Thymus (tissue), 14 donors: ENCODE measurements around the gene SAMD5. TPM values are rescaled to one million over a fixed set of nuclear protein-coding genes. Genes with fewer than 3 reads are reported as not detected.

Source experiments
- DNase-seq, 9 donors: peaks; one replicate each; pipeline ENCODE4 v3.0.0-alpha.2; 2013; ENCODE audit warnings: low spot score in 9 of 9, low read depth in 6 of 9, missing footprints in 1 of 9
- H3K27ac ChIP-seq, 2 donors: one replicate each; pipeline ENCODE4 v1.5.1; 2013; ENCODE audit warnings: control low read depth in 1 of 2, low read depth in 1 of 2, low read length in 1 of 2, mild to moderate bottlenecking in 1 of 2, moderate library complexity in 1 of 2
- H3K27me3 ChIP-seq, 2 donors: one replicate each; pipeline ENCODE4 v1.5.1; 2013; ENCODE audit warnings: low read length in 1 of 2; ENCODE audit not compliant: control insufficient read depth in 2 of 2, insufficient read depth in 1 of 2
- H3K36me3 ChIP-seq, 2 donors: one replicate each; pipeline ENCODE4 v1.5.1; 2013; ENCODE audit warnings: low read length in 1 of 2, mild to moderate bottlenecking in 1 of 2, moderate library complexity in 1 of 2; ENCODE audit not compliant: control insufficient read depth in 2 of 2, insufficient read depth in 2 of 2
- H3K4me1 ChIP-seq, 2 donors: one replicate each; pipeline ENCODE4 v1.5.1; 2013; ENCODE audit warnings: low read length in 2 of 2; ENCODE audit not compliant: control insufficient read depth in 2 of 2, insufficient read depth in 2 of 2
- H3K4me3 ChIP-seq, 2 donors: one replicate each; pipeline ENCODE4 v1.5.1; 2013; ENCODE audit warnings: low read length in 2 of 2, control low read depth in 1 of 2, mild to moderate bottlenecking in 1 of 2
- H3K9me3 ChIP-seq, 2 donors: one replicate each; pipeline ENCODE4 v1.5.1; 2013; ENCODE audit warnings: low read length in 1 of 2, mild to moderate bottlenecking in 1 of 2; ENCODE audit not compliant: control insufficient read depth in 2 of 2, insufficient read depth in 1 of 2
- WGBS: extraction: QIAGEN DNeasy Blood & Tissue Kit; methylation state at CpG from one replicate; pipeline ENCODE4 v1.1.7; 2013; 5-methylcytosine and 5-hydroxymethylcytosine counted together
- long read RNA-seq, 10 donors: transcript quantifications; one replicate each; lab custom pipeline, GENCODE V29; 2026
- polyA plus RNA-seq: library from polyadenylated mRNA; stranded (reverse); fragments of 200-250 nt; gene quantifications from one replicate; pipeline ENCODE4 v1.2.3, GENCODE V29; 2013
- total RNA-seq: library from RNA; stranded (reverse); fragments of 120-200 nt; gene quantifications from one replicate; pipeline ENCODE4 v1.2.4, GENCODE V29; 2013
- donor health status: healthy.

SAMD5 gene
- 0.42 TPM for total RNA-seq
- 1.2 TPM for polyA plus RNA-seq
- long read RNA-seq, donor 1, result 0 reads
- long read RNA-seq, donor 2, result 0 reads
- long read RNA-seq, donor 3, result 0 reads
- long read RNA-seq, donor 4, result 0 reads
- long read RNA-seq, donor 5, result 0 reads
- long read RNA-seq, donor 6, full-length matches to known transcripts, result 1 of 1 reads
- long read RNA-seq, donor 6, partial matches to known transcripts, result 0 of 1 reads
- long read RNA-seq, donor 6, other reads (novel, unspliced or antisense), result 0 of 1 reads
- long read RNA-seq, donor 7, result 0 reads
- long read RNA-seq, donor 8, result 0 reads
- long read RNA-seq, donor 9, result 0 reads
- long read RNA-seq, donor 10, result 0 reads

- 2% methylated on average over 90 of the region's 90 CpGs for WGBS
Observed at GRCh38 chr6:147508042-147508865, at the start of gene SAMD5. SAMD5 (plus strand) TSS chr6:147508690; CDS start chr6:147508929, 239 bp downstream.

DNA sequence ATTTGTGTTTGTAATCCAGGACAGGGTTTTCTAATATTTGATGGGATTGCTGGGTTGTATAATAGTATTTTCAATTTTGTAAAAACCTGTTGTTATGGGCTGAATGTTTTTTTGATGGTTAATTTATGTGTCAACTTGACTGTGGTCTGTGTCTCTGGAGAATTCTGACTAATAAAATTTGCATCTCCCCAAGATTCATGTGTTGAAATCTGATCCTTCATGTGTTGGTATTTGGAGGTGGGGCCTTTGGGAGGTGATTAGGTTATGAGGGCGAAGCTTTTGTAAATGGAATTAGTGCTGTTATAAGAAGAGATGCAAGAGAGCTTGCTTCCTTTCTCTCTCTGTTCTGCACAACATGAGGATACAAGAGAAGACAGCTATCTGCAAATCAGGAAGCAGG is 48.7 kb upstream of the SAMD5 start:
- 95% methylated on average over 1 of the region's 1 CpG for WGBS
- Histone ChIP-seq H3K27ac (no peak overlapping the region), H3K9me3 (no peaks in the 10 kb centered on the region), H3K27me3 (no peaks in the 10 kb centered on the region), H3K4me3 (no peak overlapping the region), H3K36me3 (no peaks in the 10 kb centered on the region), H3K4me1 (no peaks in the 10 kb centered on the region)
- DNase-seq, result no peak

More at GRCh38 chr6:147508042-147508865, at the start of gene SAMD5:
- Histone ChIP-seq H3K4me1 (peaks cover 0 to 14% of the 10 kb centered on the region in 2 donors), H3K27ac (no peak within 1 kb of the TSS), H3K36me3 (no peaks in the 10 kb centered on the region), H3K4me3 (peak within 1 kb of the TSS; percentile 8 to 22), H3K27me3 (peaks cover 41 to 74% of the 10 kb centered on the region in 2 donors), H3K9me3 (no peaks in the 10 kb centered on the region)
- DNase-seq, result peak in 1 of 9 donors; percentile 18

- no peaks in the 10 kb centered on the region for H3K27me3 ChIP-seq
- no peaks in the 10 kb centered on the region for H3K9me3 ChIP-seq
- no peak overlapping the region for H3K27ac ChIP-seq
- no peaks in the 10 kb centered on the region for H3K4me1 ChIP-seq
- whole genome bisulfite sequencing, result 89% methylated on average over 1 of the region's 1 CpG
- H3K4me3 ChIP-seq, result no peak overlapping the region
- DNase-seq, result no peak
- no peaks in the 10 kb centered on the region for H3K36me3 ChIP-seq
Observed at GRCh38 chr6:147463651-147464050, 44.8 kb upstream of the SAMD5 start.

GRCh38 chr6:147467428-147467827 is 41.1 kb upstream of the SAMD5 start:
- Histone ChIP-seq H3K27ac (no peak overlapping the region), H3K4me1 (no peaks in the 10 kb centered on the region), H3K4me3 (no peak overlapping the region), H3K36me3 (no peaks in the 10 kb centered on the region), H3K27me3 (no peaks in the 10 kb centered on the region), H3K9me3 (no peaks in the 10 kb centered on the region)
- DNase-seq, result no peak
- WGBS, result 43% methylated on average over 5 of the region's 5 CpGs

GRCh38 chr6:147467886-147468285 is 40.6 kb upstream of the SAMD5 start:
- WGBS, result 52% methylated on average over 2 of the region's 2 CpGs
- no peak overlapping the region for H3K27ac ChIP-seq
- H3K36me3 ChIP-seq, result no peaks in the 10 kb centered on the region
- no peak for DNase-seq
- H3K4me1 ChIP-seq, result no peaks in the 10 kb centered on the region
- no peaks in the 10 kb centered on the region for H3K9me3 ChIP-seq
- no peak overlapping the region for H3K4me3 ChIP-seq
- no peaks in the 10 kb centered on the region for H3K27me3 ChIP-seq

- H3K9me3 ChIP-seq, result no peaks in the 10 kb centered on the region
- WGBS, result 76% methylated on average over 2 of the region's 2 CpGs
- no peak overlapping the region for H3K4me3 ChIP-seq
- H3K36me3 ChIP-seq, result no peaks in the 10 kb centered on the region
- H3K27ac ChIP-seq, result no peak overlapping the region
- no peak for DNase-seq
- no peaks in the 10 kb centered on the region for H3K27me3 ChIP-seq
- no peaks in the 10 kb centered on the region for H3K4me1 ChIP-seq
Observed at GRCh38 chr6:147468634-147469033, 39.9 kb upstream of the SAMD5 start.

DNA sequence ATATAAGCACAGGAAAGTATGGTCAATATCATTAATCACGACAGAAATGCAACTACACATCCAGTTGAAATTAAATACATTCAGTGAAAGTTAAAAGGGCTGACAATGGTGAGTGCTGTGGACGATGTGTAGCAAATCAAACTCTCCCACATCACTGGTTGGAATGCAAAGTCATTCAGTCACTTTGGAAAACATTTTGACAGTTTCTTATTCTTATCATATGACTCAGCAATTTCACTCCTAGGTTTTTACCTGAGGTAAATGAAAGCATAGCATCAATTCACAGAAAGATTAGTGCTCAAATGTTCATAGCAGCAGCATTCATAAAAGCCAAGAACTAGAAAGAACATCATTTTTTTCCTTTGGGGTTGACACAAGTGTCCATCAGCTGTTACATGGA is 28.6 kb upstream of the SAMD5 start:
- Histone ChIP-seq H3K36me3 (no peaks in the 10 kb centered on the region), H3K4me1 (no peaks in the 10 kb centered on the region), H3K9me3 (no peaks in the 10 kb centered on the region), H3K27me3 (no peaks in the 10 kb centered on the region), H3K4me3 (no peak overlapping the region), H3K27ac (no peak overlapping the region)
- DNase-seq, result no peak
- WGBS, result 88% methylated on average over 2 of the region's 2 CpGs

DNA sequence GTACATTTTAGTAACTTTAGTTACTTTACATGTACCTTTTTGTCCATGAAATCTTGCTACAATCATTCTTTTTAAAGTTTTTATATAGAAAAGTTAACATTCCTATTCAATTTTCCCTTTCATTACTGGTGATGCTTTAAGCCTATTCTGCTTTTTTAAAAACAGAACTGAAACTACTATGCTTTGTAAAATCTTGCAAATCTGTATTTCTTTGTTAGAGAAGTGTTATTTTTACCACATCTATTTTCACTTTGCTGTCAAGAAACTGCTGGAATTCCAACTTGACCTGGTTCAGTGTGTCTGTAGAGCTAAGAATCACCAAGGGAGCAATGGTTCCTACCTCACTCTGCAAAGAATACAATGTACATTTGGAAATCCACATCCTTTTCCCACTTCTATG is 21.8 kb upstream of the SAMD5 start:
- no peak for DNase-seq
- no peaks in the 10 kb centered on the region for H3K9me3 ChIP-seq
- H3K27me3 ChIP-seq, result no peaks in the 10 kb centered on the region
- H3K4me3 ChIP-seq, result no peak overlapping the region
- H3K27ac ChIP-seq, result no peak overlapping the region
- H3K36me3 ChIP-seq, result no peaks in the 10 kb centered on the region
- no peaks in the 10 kb centered on the region for H3K4me1 ChIP-seq

DNA sequence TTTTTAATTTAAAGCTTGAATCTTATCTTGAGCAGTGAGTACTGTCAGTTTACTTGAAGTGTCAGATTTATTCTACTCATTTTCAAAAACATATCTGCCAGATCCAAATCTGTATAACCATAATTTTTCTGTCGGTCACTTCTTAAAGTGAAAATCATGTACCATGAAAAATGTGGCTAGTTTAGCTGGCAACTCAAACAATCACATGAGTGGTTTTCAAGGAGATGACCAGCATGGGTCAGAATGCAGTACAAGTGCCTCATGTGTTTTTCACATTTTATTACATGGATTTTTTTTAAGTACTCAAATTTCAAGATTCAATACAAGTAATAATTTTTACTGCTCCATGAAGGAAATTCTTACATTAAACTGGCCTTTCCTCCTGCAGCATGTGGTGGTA is 11.0 kb upstream of the SAMD5 start:
- peaks cover 0 to 1% of the 10 kb centered on the region in 2 donors for H3K27me3 ChIP-seq
- no peaks in the 10 kb centered on the region for H3K9me3 ChIP-seq
- WGBS, result 89% methylated on average over 1 of the region's 1 CpG

More for the DNA sequence above, 11.0 kb upstream of the SAMD5 start:
- DNase-seq, result no peak
- H3K4me3 ChIP-seq, result no peak overlapping the region
- no peak overlapping the region for H3K27ac ChIP-seq
- no peaks in the 10 kb centered on the region for H3K4me1 ChIP-seq
- no peaks in the 10 kb centered on the region for H3K36me3 ChIP-seq
